Duodenal mucosa (tissue), 2 donors: ENCODE results near the gene COQ9.

Experiments used
- H3K27ac ChIP-seq: one replicate; pipeline ENCODE4 v1.7.0; 2013; ENCODE audit warnings: low read depth, low read length
- H3K27me3 ChIP-seq, 2 donors: one replicate each; pipeline ENCODE4 v1.7.0; 2013; ENCODE audit warnings: low read length in 2 of 2, control low read depth in 1 of 2; ENCODE audit not compliant: insufficient read depth in 2 of 2, control insufficient read depth in 1 of 2
- H3K36me3 ChIP-seq, 2 donors: one replicate each; pipeline ENCODE4 v1.7.0; 2013; ENCODE audit warnings: low read length in 2 of 2, control low read depth in 1 of 2; ENCODE audit not compliant: insufficient read depth in 2 of 2, control insufficient read depth in 1 of 2
- H3K4me1 ChIP-seq, 2 donors: one replicate each; pipeline ENCODE4 v1.7.0; 2013; ENCODE audit warnings: low read length in 2 of 2, control low read depth in 1 of 2; ENCODE audit not compliant: insufficient read depth in 2 of 2, control insufficient read depth in 1 of 2
- H3K4me3 ChIP-seq, 2 donors: one replicate each; pipeline ENCODE4 v1.7.0; 2013; ENCODE audit warnings: low read length in 2 of 2, low read depth in 1 of 2
- H3K9ac ChIP-seq, 2 donors: one replicate each; pipeline ENCODE4 v1.7.0; 2013; ENCODE audit warnings: low read length in 2 of 2, low read depth in 1 of 2
- H3K9me3 ChIP-seq, 2 donors: one replicate each; pipeline ENCODE4 v1.7.0; 2013; ENCODE audit warnings: low read length in 2 of 2, control low read depth in 1 of 2; ENCODE audit not compliant: control insufficient read depth in 1 of 2

COQ9 gene

GRCh38 chr16:57446531-57447185 is 621 bp upstream of the COQ9 start:
- H3K4me1 ChIP-seq = peaks cover 15 to 22% of the 10 kb centered on the region in 2 donors
- H3K4me3 ChIP-seq = peak overlapping the region; percentile 83 to 95
- H3K9ac ChIP-seq = peak overlapping the region; percentile 80 to 92
- no peaks in the 10 kb centered on the region for H3K27me3 ChIP-seq
- peak overlapping the region; percentile 76 for H3K27ac ChIP-seq
- peaks cover 0 to 9% of the 10 kb centered on the region in 2 donors for H3K36me3 ChIP-seq
- H3K9me3 ChIP-seq = no peaks in the 10 kb centered on the region

GRCh38 chr16:57452021-57452420 is 4.7 kb downstream of the COQ9 start:
- no peak overlapping the region for H3K9ac ChIP-seq
- no peak overlapping the region for H3K27ac ChIP-seq
- no peaks in the 10 kb centered on the region for H3K27me3 ChIP-seq
- H3K36me3 ChIP-seq = peaks cover 30 to 59% of the 10 kb centered on the region in 2 donors
- no peaks in the 10 kb centered on the region for H3K9me3 ChIP-seq
- H3K4me1 ChIP-seq = peaks cover 6 to 14% of the 10 kb centered on the region in 2 donors
- H3K4me3 ChIP-seq = no peak overlapping the region

DNA sequence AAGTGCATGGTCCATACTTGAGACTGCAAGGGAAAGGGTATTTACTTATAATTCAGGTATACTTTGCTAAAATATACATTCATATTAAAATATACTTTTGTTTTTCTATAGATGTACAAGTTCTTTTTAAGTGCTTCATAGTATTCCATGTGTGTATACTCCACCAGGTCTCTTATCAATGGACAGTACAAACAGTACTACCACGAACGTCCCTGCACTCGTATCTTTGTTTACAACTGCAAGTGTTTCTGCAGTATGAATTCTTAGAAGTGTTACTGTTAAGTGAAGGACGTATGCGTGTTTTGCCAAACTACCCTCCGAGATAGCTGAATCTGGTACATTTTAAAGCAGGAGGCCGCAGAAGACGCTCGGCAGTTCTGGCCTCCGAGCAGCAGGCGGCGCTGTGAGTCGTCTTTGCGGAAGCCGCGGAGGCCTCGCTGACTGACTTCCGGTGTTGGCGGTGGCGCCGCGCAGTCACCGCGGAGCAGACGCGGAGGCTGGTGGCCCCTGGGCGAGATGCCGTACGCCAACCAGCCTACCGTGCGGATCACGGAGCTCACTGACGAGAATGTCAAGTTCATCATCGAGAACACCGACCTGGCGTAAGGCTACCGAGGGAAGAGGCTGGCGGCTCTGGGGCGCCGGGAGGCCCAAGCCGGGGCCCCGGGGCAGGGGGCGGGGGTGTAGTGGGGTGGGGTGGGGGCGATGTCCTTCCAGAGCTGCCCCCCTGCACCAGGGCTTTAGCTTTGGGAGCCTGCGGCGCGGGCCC is 15.1 kb downstream of the COQ9 start, which contains the start of gene POLR2C:
POLR2C (plus strand) TSS at position 471 of the 769 bp plus-strand sequence; CDS start at position 517, 46 bp downstream.
- no peak within 1 kb of the TSS for H3K27ac ChIP-seq
- H3K4me1 ChIP-seq = peaks cover 11 to 21% of the 10 kb centered on the region in 2 donors
- no peaks in the 10 kb centered on the region for H3K9me3 ChIP-seq
- H3K36me3 ChIP-seq = peaks cover 38 to 69% of the 10 kb centered on the region in 2 donors
- peak within 1 kb of the TSS; percentile 87 to 95 for H3K9ac ChIP-seq
- H3K4me3 ChIP-seq = peak within 1 kb of the TSS; percentile 94 to 97
- no peaks in the 10 kb centered on the region for H3K27me3 ChIP-seq

DNA sequence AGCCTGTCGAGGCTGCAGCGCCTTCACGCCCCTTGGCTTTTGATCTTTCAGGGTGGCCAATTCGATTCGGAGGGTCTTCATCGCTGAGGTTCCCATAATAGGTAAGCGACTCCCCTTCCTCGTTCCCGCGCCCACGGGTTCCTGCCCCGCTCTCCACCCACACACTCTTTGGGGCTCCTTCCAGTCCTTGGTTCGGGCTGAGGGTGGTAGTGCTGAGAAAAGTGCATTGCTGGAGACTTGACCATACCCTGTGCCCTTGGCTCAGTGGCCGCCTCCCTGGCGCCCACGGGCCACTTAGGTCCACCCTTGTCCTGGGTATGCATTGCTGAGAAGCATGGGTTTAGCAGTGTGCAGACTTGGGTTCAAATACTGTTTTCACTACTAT is 15.7 kb downstream of the COQ9 start:
- H3K4me1 ChIP-seq = peaks cover 11 to 21% of the 10 kb centered on the region in 2 donors
- H3K36me3 ChIP-seq = peaks cover 32 to 67% of the 10 kb centered on the region in 2 donors
- peak overlapping the region; percentile 94 to 97 for H3K4me3 ChIP-seq
- no peaks in the 10 kb centered on the region for H3K27me3 ChIP-seq
- peak overlapping the region; percentile 87 to 95 for H3K9ac ChIP-seq
- H3K27ac ChIP-seq = no peak overlapping the region
- H3K9me3 ChIP-seq = no peaks in the 10 kb centered on the region

DNA sequence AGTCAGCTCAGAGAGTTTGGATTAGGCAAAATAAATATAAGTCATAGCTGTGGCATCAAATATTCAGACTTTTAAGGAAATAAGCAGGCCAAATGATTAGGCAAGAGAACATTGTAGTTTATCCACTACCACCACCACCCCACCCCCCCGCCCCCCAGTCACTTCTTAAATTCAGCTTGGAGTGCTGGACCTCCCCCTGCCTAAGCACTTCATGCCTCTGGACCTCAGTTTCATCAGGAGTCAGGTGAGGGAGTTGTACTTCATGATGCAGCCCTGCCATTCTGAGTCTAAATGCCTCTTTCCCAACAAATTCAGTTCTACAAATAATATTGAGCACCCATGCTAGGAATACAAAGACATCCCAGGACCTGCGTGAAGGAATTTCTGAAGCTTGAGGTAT is 17.2 kb downstream of the COQ9 start:
- H3K4me3 ChIP-seq = no peak overlapping the region
- H3K27me3 ChIP-seq = no peaks in the 10 kb centered on the region
- peaks cover 35 to 72% of the 10 kb centered on the region in 2 donors for H3K36me3 ChIP-seq
- no peaks in the 10 kb centered on the region for H3K9me3 ChIP-seq
- H3K4me1 ChIP-seq = peaks cover 11 to 21% of the 10 kb centered on the region in 2 donors
- H3K27ac ChIP-seq = no peak overlapping the region
- H3K9ac ChIP-seq = no peak overlapping the region

GRCh38 chr16:57468346-57468745 is 21.1 kb downstream of the COQ9 start:
- no peak overlapping the region for H3K9ac ChIP-seq
- peaks cover 41 to 91% of the 10 kb centered on the region in 2 donors for H3K36me3 ChIP-seq
- H3K27ac ChIP-seq = no peak overlapping the region
- peaks cover 37 to 45% of the 10 kb centered on the region in 2 donors for H3K4me1 ChIP-seq
- H3K9me3 ChIP-seq = no peaks in the 10 kb centered on the region
- H3K4me3 ChIP-seq = no peak overlapping the region
- H3K27me3 ChIP-seq = no peaks in the 10 kb centered on the region

- Histone ChIP-seq H3K9me3 (no peaks in the 10 kb centered on the region), H3K4me1 (peaks cover 33 to 38% of the 10 kb centered on the region in 2 donors), H3K27me3 (no peaks in the 10 kb centered on the region), H3K27ac (no peak overlapping the region), H3K36me3 (peaks cover 46 to 94% of the 10 kb centered on the region in 2 donors), H3K4me3 (no peak overlapping the region), H3K9ac (no peak overlapping the region)
These were observed 21.8 kb downstream of the COQ9 start for GRCh38 chr16:57469046-57469445.

DNA sequence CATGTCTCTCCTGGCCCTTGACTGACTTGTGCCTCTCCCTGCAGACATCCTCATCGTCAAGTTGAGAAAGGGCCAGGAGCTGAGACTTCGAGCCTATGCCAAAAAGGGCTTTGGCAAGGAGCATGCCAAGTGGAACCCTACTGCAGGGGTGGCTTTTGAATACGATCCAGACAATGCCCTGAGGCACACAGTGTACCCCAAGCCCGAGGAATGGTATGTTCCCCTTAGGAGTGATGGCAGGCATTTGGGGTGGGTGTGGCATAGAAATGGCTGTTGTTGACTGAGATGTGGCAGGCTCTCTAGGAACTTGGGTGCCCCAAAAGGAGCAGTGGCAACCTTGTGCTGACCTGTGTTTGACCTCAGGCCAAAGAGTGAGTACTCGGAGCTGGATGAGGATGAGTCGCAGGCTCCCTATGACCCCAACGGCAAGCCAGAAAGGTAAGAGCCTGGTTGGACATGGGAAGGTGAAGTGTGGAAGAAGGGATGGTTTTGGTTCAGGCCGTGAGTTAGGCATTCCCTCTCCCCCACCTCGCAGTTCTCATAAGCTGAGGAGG is 22.7 kb downstream of the COQ9 start:
- H3K4me3 ChIP-seq = peak overlapping the region in 1 of 2 donors; percentile 27
- H3K4me1 ChIP-seq = peaks cover 30 to 32% of the 10 kb centered on the region in 2 donors
- no peaks in the 10 kb centered on the region for H3K27me3 ChIP-seq
- no peaks in the 10 kb centered on the region for H3K9me3 ChIP-seq
- no peak overlapping the region for H3K27ac ChIP-seq
- peaks cover 50 to 95% of the 10 kb centered on the region in 2 donors for H3K36me3 ChIP-seq
- H3K9ac ChIP-seq = peak overlapping the region in 1 of 2 donors; percentile 28

DNA sequence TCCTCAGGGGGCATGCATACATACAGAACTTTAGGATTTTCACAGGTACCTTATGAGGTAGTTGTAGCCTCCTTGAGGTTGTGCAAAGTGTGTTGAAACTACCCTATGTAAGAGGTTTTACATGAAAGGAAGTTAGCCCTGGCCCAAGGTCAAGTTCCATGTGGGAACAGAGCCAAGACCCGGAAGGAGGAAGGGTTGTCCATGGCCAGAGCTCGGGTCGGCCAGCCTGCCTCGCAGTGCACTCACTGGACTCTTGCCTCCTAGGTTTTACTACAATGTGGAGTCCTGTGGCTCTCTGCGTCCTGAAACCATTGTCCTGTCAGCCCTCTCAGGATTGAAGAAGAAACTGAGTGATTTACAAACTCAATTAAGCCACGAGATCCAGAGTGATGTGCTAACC is 23.4 kb downstream of the COQ9 start:
- Histone ChIP-seq H3K9ac (peak overlapping the region; percentile 19 to 28), H3K27me3 (no peaks in the 10 kb centered on the region), H3K36me3 (peaks cover 49 to 92% of the 10 kb centered on the region in 2 donors), H3K27ac (no peak overlapping the region), H3K4me3 (peak overlapping the region in 1 of 2 donors; percentile 27), H3K4me1 (peaks cover 28 to 30% of the 10 kb centered on the region in 2 donors), H3K9me3 (no peaks in the 10 kb centered on the region)

DNA sequence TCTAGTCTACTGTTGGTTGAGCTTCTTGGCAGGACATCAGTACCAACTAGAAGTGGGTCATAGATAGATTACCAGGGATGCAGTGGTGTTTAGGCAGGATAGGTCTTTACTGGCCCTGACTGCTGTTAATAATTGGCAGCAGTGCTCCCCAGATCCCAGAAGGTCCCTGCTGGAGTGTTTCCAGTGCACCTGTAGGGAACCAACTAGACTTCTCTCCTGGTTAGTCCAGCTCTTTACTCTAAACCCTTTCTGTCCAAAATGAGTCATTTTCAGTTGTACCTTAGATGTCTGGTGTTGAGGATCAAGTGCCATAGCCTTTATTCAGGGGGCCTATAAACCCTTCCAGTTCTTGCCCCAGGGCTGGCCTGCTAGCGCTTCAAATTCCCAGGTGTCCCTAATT is 23.9 kb downstream of the COQ9 start:
- no peak overlapping the region for H3K27ac ChIP-seq
- H3K36me3 ChIP-seq = peaks cover 52 to 91% of the 10 kb centered on the region in 2 donors
- no peak overlapping the region for H3K4me3 ChIP-seq
- H3K9me3 ChIP-seq = no peaks in the 10 kb centered on the region
- peaks cover 31 to 33% of the 10 kb centered on the region in 2 donors for H3K4me1 ChIP-seq
- H3K27me3 ChIP-seq = no peaks in the 10 kb centered on the region
- H3K9ac ChIP-seq = peak overlapping the region; percentile 19 to 28
